GM04503 (cell line): ENCODE data around the gene PSG2.
"Not testable (repeated sequence)": the region's sequence is repeated elsewhere in the genome, so short reads cannot be mapped to it uniquely, and the experiment has no call there.

ENCODE experiments used
- DNase-seq: peaks from one replicate; pipeline ENCODE4 v3.0.0-alpha.2; 2012; ENCODE audit warnings: low read depth

The PSG2 gene

GRCh38 chr19:43082601-43083000 lies at the start of gene PSG2:
Gene PSG2, minus strand, starts transcription at chr19:43082701. Its CDS starts 132 bp downstream, at chr19:43082569.
- not testable (repeated sequence) for DNase-seq

- not testable (repeated sequence) for DNase-seq
Measured at GRCh38 chr19:43131281-43131842, 48.9 kb upstream of the PSG2 start.

- not testable (repeated sequence) for DNase-seq
Measured at GRCh38 chr19:43129197-43129596, 46.7 kb upstream of the PSG2 start.

- DNase-seq: peak; percentile 95
Measured at GRCh38 chr19:43127336-43127735, 44.8 kb upstream of the PSG2 start.

GRCh38 chr19:43126720-43127119 lies 44.2 kb upstream of the PSG2 start:
- DNase-seq: no peak

GRCh38 chr19:43124360-43124759 lies 41.9 kb upstream of the PSG2 start:
- DNase-seq: no peak

GRCh38 chr19:43120433-43121026 lies 38.0 kb upstream of the PSG2 start:
- peak; percentile 67 for DNase-seq

GRCh38 chr19:43119526-43119925 lies 37.0 kb upstream of the PSG2 start:
- DNase-seq: not testable (repeated sequence)

GRCh38 chr19:43116421-43116820 lies 33.9 kb upstream of the PSG2 start:
- not testable (repeated sequence) for DNase-seq

GRCh38 chr19:43115548-43115947 lies 33.0 kb upstream of the PSG2 start:
- not testable (repeated sequence) for DNase-seq

GRCh38 chr19:43115064-43115463 lies 32.6 kb upstream of the PSG2 start:
- DNase-seq: not testable (repeated sequence)

- not testable (repeated sequence) for DNase-seq
Measured at GRCh38 chr19:43114626-43115025, 32.1 kb upstream of the PSG2 start.

GRCh38 chr19:43107401-43107800 lies 24.9 kb upstream of the PSG2 start:
- not testable (repeated sequence) for DNase-seq

GRCh38 chr19:43105496-43105895 lies 23.0 kb upstream of the PSG2 start:
- DNase-seq: no peak

- DNase-seq: peak; percentile 42
Measured at GRCh38 chr19:43104215-43104850, 21.8 kb upstream of the PSG2 start.

- DNase-seq: no peak
Measured at GRCh38 chr19:43101950-43102349, 19.4 kb upstream of the PSG2 start.

GRCh38 chr19:43098416-43098815 lies 15.9 kb upstream of the PSG2 start:
- not testable (repeated sequence) for DNase-seq

- DNase-seq: not testable (repeated sequence)
Measured at GRCh38 chr19:43087702-43088340, 5.3 kb upstream of the PSG2 start.

GRCh38 chr19:43085796-43086530 lies 3.5 kb upstream of the PSG2 start:
- DNase-seq: peak; percentile 55

GRCh38 chr19:43084196-43084832 lies 1.8 kb upstream of the PSG2 start:
- not testable (repeated sequence) for DNase-seq

- DNase-seq: not testable (repeated sequence)
Measured at GRCh38 chr19:43083721-43084120, 1.2 kb upstream of the PSG2 start.

GRCh38 chr19:43078311-43078710 lies 4.2 kb downstream of the PSG2 start:
- peak; percentile 80 for DNase-seq
